22Rv1 (cell line): ENCODE results near the gene NOS3.

Experiments
- CTCF ChIP-seq: fragments of 450-650 bp; IDR thresholded peaks from 2 replicates; pipeline ENCODE4 v1.5.1; 2017; ENCODE audit warnings: mild to moderate bottlenecking
- ZFX ChIP-seq: fragments of 450-650 bp; IDR thresholded peaks from 2 replicates; pipeline ENCODE4 v1.6.1; 2017; ENCODE audit warnings: antibody characterized with exemption, borderline replicate concordance

DNA sequence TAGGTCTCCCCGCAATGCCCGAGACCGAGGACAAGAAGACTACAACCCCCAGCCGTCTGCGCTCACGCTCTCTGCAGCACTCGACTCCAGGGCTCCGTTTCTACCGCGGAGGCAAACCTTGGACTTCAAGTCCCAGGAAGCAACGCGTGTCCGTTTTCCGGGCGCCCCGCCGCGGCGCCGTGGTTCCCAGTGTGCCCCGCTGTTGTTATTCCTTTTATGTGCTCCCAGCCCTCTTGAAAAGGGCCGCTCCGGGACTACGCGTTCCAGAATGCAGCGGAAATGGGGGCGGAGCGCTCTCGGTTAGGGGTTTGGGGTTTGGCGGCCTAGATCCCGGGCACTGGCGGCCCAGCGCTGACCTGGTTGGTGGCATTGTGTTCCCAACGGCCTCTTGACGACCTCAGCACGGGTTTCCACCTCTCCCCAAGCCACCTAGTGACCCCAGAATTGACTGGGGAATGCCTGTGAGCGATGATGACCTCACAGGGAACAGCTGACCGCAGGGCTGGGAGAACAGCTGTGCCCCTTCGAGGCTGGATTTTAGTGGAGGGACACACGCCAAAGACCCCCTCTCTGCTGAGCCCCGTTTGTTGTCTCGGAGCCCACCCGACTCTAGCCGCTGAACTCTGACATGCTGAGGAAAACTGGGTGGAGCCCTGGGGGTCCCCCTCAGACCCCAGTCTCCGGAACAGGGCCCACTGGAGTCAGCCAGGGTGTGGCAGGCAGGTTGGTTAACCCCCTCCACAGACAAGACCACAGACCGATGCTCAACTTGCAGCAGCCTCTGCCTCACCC is 67.4 kb downstream of the NOS3 start:
- TF ChIP-seq CTCF (no peak), ZFX (no peak)
